HEK293 (cell line): ENCODE results near the gene PEPD.

Experiments used
- CTCF ChIA-PET: fragments of 350-600 bp; formaldehyde crosslinking; extraction: SDS; loops from one replicate; lab custom pipeline; 2021; ENCODE audit warnings: antibody characterized with exemption; lab: Yijun Ruan, JAX
- POLR2A ChIA-PET: fragments of 300-600 bp; formaldehyde crosslinking; extraction: SDS; loops from one replicate; lab custom pipeline; 2020; ENCODE audit warnings: antibody characterized with exemption, inconsistent platforms; lab: Yijun Ruan, JAX
- H3K27ac ChIP-seq: fragments of 200-500 bp; sonication (Bioruptor generic); 2 replicates; pipeline ENCODE4 v1.5.1; 2014; ENCODE audit warnings: low read depth, low read length, control low read depth, inconsistent platforms; ENCODE audit errors: extremely low read depth
- H3K36me3 ChIP-seq, 2 experiments: fragments of 200-500 bp in 1 of 2; sonication (Bioruptor generic) in 1 of 2; 1 replicate in 1 of 2; 2 replicates in 1 of 2; pipeline ENCODE4 v1.5.1; 2014 to 2017; ENCODE audit warnings: inconsistent platforms in 2 of 2, low read length in 2 of 2; ENCODE audit not compliant: control insufficient read depth in 2 of 2, insufficient read depth in 1 of 2
- H3K4me1 ChIP-seq: fragments of 200-500 bp; sonication (Bioruptor generic); 2 replicates; pipeline ENCODE4 v1.5.1; 2014; ENCODE audit warnings: mild to moderate bottlenecking, low read length, inconsistent platforms; ENCODE audit not compliant: control insufficient read depth, insufficient read depth
- H3K4me3 ChIP-seq: 2 replicates; pipeline ENCODE4 v1.5.1; 2011; ENCODE audit warnings: low read depth, mild to moderate bottlenecking, control low read depth, low read length, moderate library complexity
- H3K9me3 ChIP-seq: fragments of 200-500 bp; sonication (Bioruptor generic); 2 replicates; pipeline ENCODE4 v1.5.1; 2014; ENCODE audit warnings: low read depth, low read length, inconsistent platforms; ENCODE audit not compliant: control insufficient read depth, insufficient read depth
- ATF2 ChIP-seq: fragments of 450-650 bp; formaldehyde crosslinking; IDR thresholded peaks from 2 replicates; pipeline ENCODE4 v1.5.1; 2016; ENCODE audit warnings: missing biosample characterization, missing genetic modification characterization, low read depth
- EGR2 ChIP-seq: fragments of 450-650 bp; formaldehyde crosslinking; IDR thresholded peaks from 2 replicates; pipeline ENCODE4 v1.5.1; 2016; ENCODE audit warnings: low read depth, missing biosample characterization, missing genetic modification characterization
- IKZF3 ChIP-seq: fragments of 450-650 bp; IDR thresholded peaks from 2 replicates; pipeline ENCODE4 v1.5.0; 2018; ENCODE audit warnings: missing biosample characterization, mild to moderate bottlenecking, missing genetic modification characterization, moderate library complexity
- KLF7 ChIP-seq: fragments of 450-650 bp; formaldehyde crosslinking; IDR thresholded peaks from 2 replicates; pipeline ENCODE4 v1.5.1; 2016; ENCODE audit warnings: missing biosample characterization, missing genetic modification characterization, borderline replicate concordance
- KLF9 ChIP-seq: fragments of 450-650 bp; formaldehyde crosslinking; IDR thresholded peaks from 2 replicates; pipeline ENCODE4 v1.5.1; 2016; ENCODE audit warnings: missing biosample characterization, missing genetic modification characterization, low read depth
- MZF1 ChIP-seq: fragments of 450-650 bp; formaldehyde crosslinking; IDR thresholded peaks from 2 replicates; pipeline ENCODE4 v1.5.1; 2017; ENCODE audit warnings: missing biosample characterization, missing genetic modification characterization, borderline replicate concordance
- PRDM6 ChIP-seq: fragments of 450-650 bp; formaldehyde crosslinking; IDR thresholded peaks from 2 replicates; pipeline ENCODE4 v1.5.1; 2017; ENCODE audit warnings: missing biosample characterization, missing genetic modification characterization
- SCRT1 ChIP-seq: fragments of 450-650 bp; formaldehyde crosslinking; IDR thresholded peaks from 2 replicates; pipeline ENCODE4 v1.5.1; 2016; ENCODE audit warnings: missing biosample characterization, missing genetic modification characterization, borderline replicate concordance
- SETDB1 ChIP-seq: IDR thresholded peaks from one replicate; pipeline ENCODE4 v1.6.1; 2017; ENCODE audit warnings: mild to moderate bottlenecking, low read length, moderate library complexity, mixed read lengths; ENCODE audit not compliant: insufficient read length
- ZBTB1 ChIP-seq: fragments of 450-650 bp; formaldehyde crosslinking; IDR thresholded peaks from 2 replicates; pipeline ENCODE4 v1.5.1; 2016; ENCODE audit warnings: missing biosample characterization, missing genetic modification characterization
- ZBTB20 ChIP-seq: fragments of 450-650 bp; formaldehyde crosslinking; IDR thresholded peaks from 2 replicates; pipeline ENCODE4 v1.5.1; 2016; ENCODE audit warnings: missing biosample characterization, missing genetic modification characterization
- ZBTB7A ChIP-seq: fragments of 450-650 bp; formaldehyde crosslinking; IDR thresholded peaks from 2 replicates; pipeline ENCODE4 v1.5.1; 2016; ENCODE audit warnings: low read depth, missing biosample characterization, missing genetic modification characterization
- ZFP3 ChIP-seq: fragments of 450-650 bp; formaldehyde crosslinking; IDR thresholded peaks from 2 replicates; pipeline ENCODE4 v1.5.1; 2016; ENCODE audit warnings: low read depth, missing biosample characterization, missing genetic modification characterization
- ZNF10 ChIP-seq: fragments of 450-650 bp; formaldehyde crosslinking; IDR thresholded peaks from 2 replicates; pipeline ENCODE4 v1.5.1; 2017; ENCODE audit warnings: missing biosample characterization, missing genetic modification characterization
- ZNF114 ChIP-seq: fragments of 450-650 bp; formaldehyde crosslinking; IDR thresholded peaks from 2 replicates; pipeline ENCODE4 v1.5.0; 2017; ENCODE audit warnings: missing biosample characterization, missing genetic modification characterization
- ZNF146 ChIP-seq: fragments of 450-650 bp; formaldehyde crosslinking; IDR thresholded peaks from 2 replicates; pipeline ENCODE4 v1.5.1; 2016; ENCODE audit warnings: missing biosample characterization, missing genetic modification characterization
- ZNF16 ChIP-seq: fragments of 450-650 bp; formaldehyde crosslinking; IDR thresholded peaks from 2 replicates; pipeline ENCODE4 v1.5.1; 2016; ENCODE audit warnings: low read depth, missing biosample characterization, missing genetic modification characterization
- ZNF175 ChIP-seq: fragments of 450-650 bp; formaldehyde crosslinking; IDR thresholded peaks from 2 replicates; pipeline ENCODE4 v1.5.1; 2016; ENCODE audit warnings: missing biosample characterization, missing genetic modification characterization
- ZNF202 ChIP-seq: fragments of 450-650 bp; formaldehyde crosslinking; IDR thresholded peaks from 2 replicates; pipeline ENCODE4 v1.5.1; 2016; ENCODE audit warnings: missing biosample characterization, missing genetic modification characterization, borderline replicate concordance
- ZNF211 ChIP-seq: fragments of 450-650 bp; formaldehyde crosslinking; IDR thresholded peaks from 2 replicates; pipeline ENCODE4 v1.5.1; 2016; ENCODE audit warnings: low read depth, missing biosample characterization, missing genetic modification characterization
- ZNF302 ChIP-seq: fragments of 450-650 bp; formaldehyde crosslinking; IDR thresholded peaks from 2 replicates; pipeline ENCODE4 v1.5.1; 2016; ENCODE audit warnings: missing biosample characterization, missing genetic modification characterization, low read depth
- ZNF324 ChIP-seq: fragments of 450-650 bp; formaldehyde crosslinking; IDR thresholded peaks from 2 replicates; pipeline ENCODE4 v1.5.1; 2016; ENCODE audit warnings: missing biosample characterization, missing genetic modification characterization
- ZNF404 ChIP-seq: fragments of 450-650 bp; formaldehyde crosslinking; IDR thresholded peaks from 2 replicates; pipeline ENCODE4 v1.5.1; 2017; ENCODE audit warnings: missing biosample characterization, missing genetic modification characterization
- ZNF549 ChIP-seq: fragments of 450-650 bp; IDR thresholded peaks from 2 replicates; pipeline ENCODE4 v1.5.1; 2018; ENCODE audit warnings: missing biosample characterization, missing genetic modification characterization, mild to moderate bottlenecking, inconsistent platforms, moderate library complexity
- ZNF558 ChIP-seq: fragments of 450-650 bp; formaldehyde crosslinking; IDR thresholded peaks from 2 replicates; pipeline ENCODE4 v1.5.1; 2016; ENCODE audit warnings: missing biosample characterization, missing genetic modification characterization
- ZNF580 ChIP-seq: fragments of 450-650 bp; formaldehyde crosslinking; IDR thresholded peaks from 2 replicates; pipeline ENCODE4 v1.5.1; 2016; ENCODE audit warnings: missing biosample characterization, missing genetic modification characterization
- ZNF596 ChIP-seq: fragments of 450-650 bp; IDR thresholded peaks from 2 replicates; pipeline ENCODE4 v1.5.0; 2018; ENCODE audit warnings: missing biosample characterization, mild to moderate bottlenecking, missing genetic modification characterization, moderate library complexity
- ZNF600 ChIP-seq: fragments of 450-650 bp; formaldehyde crosslinking; IDR thresholded peaks from 2 replicates; pipeline ENCODE4 v1.5.1; 2016; ENCODE audit warnings: missing biosample characterization, missing genetic modification characterization
- ZNF692 ChIP-seq: fragments of 450-650 bp; formaldehyde crosslinking; IDR thresholded peaks from 2 replicates; pipeline ENCODE4 v1.5.1; 2016; ENCODE audit warnings: missing biosample characterization, missing genetic modification characterization
- ZNF776 ChIP-seq: fragments of 450-650 bp; formaldehyde crosslinking; IDR thresholded peaks from 2 replicates; pipeline ENCODE4 v1.5.0; 2017; ENCODE audit warnings: missing biosample characterization, missing genetic modification characterization, borderline replicate concordance
- ZNF777 ChIP-seq: fragments of 450-650 bp; formaldehyde crosslinking; IDR thresholded peaks from 2 replicates; pipeline ENCODE4 v1.5.1; 2017; ENCODE audit warnings: missing biosample characterization, missing genetic modification characterization, borderline replicate concordance
- ZNF785 ChIP-seq: fragments of 450-650 bp; formaldehyde crosslinking; IDR thresholded peaks from 2 replicates; pipeline ENCODE4 v1.5.1; 2016; ENCODE audit warnings: missing biosample characterization, missing genetic modification characterization
- ZNF791 ChIP-seq: fragments of 450-650 bp; formaldehyde crosslinking; IDR thresholded peaks from 2 replicates; pipeline ENCODE4 v1.5.1; 2016; ENCODE audit warnings: missing biosample characterization, missing genetic modification characterization
- ZSCAN4 ChIP-seq: fragments of 450-650 bp; formaldehyde crosslinking; IDR thresholded peaks from 2 replicates; pipeline ENCODE4 v1.5.1; 2017; ENCODE audit warnings: missing biosample characterization, missing genetic modification characterization

The PEPD gene

GRCh38 chr19:33383720-33384292 is 137.8 kb downstream of the PEPD start:
- Histone ChIP-seq H3K4me3 (no peak overlapping the region), H3K4me1 (peaks cover 26% of the 10 kb centered on the region), H3K36me3 (peaks cover 26 to 41% of the 10 kb centered on the region in 2 experiments), H3K9me3 (no peaks in the 10 kb centered on the region), H3K27ac (peak overlapping the region; percentile 19; the same call in 1 of the 2 replicates)
- CTCF ChIA-PET: interaction anchor here (0.7 to 3.0 kb wide), 11 partner anchors 10 to 140 kb away, joined by 3 to 21 read pairs (median 4); partner anchors contain the start of gene CEBPG
- POLR2A ChIA-PET: interaction anchor here (2.8 to 5.1 kb wide), 2 partner anchors 10 to 81 kb away, joined by 11 to 44 read pairs; partner anchors contain the start of genes CEBPA and CEBPG
- TF ChIP-seq ZNF580: 0 out of 2 replicates have a peak, but pooled peaks have one; percentile 10
- TF ChIP-seq ZSCAN4 (tag by site-specific recombination): no peak
- peak; percentile 98 for TF ChIP-seq ZNF16 (tag by site-specific recombination)
- 0 out of 2 replicates have a peak, but pooled peaks have one; percentile 36 for TF ChIP-seq ZBTB7A (tag by site-specific recombination)
- TF ChIP-seq ZNF404 (tag by site-specific recombination): no peak
- TF ChIP-seq ZNF549 (tag by site-specific recombination): no peak
- TF ChIP-seq IKZF3: no peak
- TF ChIP-seq ZNF146 (tag by site-specific recombination): no peak
- no peak for TF ChIP-seq KLF9
- TF ChIP-seq ZNF776: no peak
- TF ChIP-seq ZNF791 (tag by site-specific recombination): no peak
- TF ChIP-seq ZNF324 (tag by site-specific recombination): no peak
- no peak for TF ChIP-seq ZNF302 (tag by site-specific recombination)
- TF ChIP-seq MZF1 (tag by site-specific recombination): no peak
- TF ChIP-seq ZNF777: no peak
- no peak for TF ChIP-seq ATF2
- no peak for TF ChIP-seq KLF7
- TF ChIP-seq ZFP3: no peak
- peak; percentile 93 for TF ChIP-seq SCRT1 (tag by site-specific recombination)
- 0 out of 2 replicates have a peak, but pooled peaks have one; percentile 9 for TF ChIP-seq ZBTB20 (tag by site-specific recombination)
- no peak for TF ChIP-seq PRDM6 (tag by site-specific recombination)
- TF ChIP-seq ZNF211 (tag by site-specific recombination): no peak
- TF ChIP-seq SETDB1: no peak
- TF ChIP-seq ZNF600 (tag by site-specific recombination): 0 out of 2 replicates have a peak, but pooled peaks have one; percentile 42
- TF ChIP-seq ZBTB1: no peak
- TF ChIP-seq ZNF558 (tag by site-specific recombination): no peak
- no peak for TF ChIP-seq ZNF692 (tag by site-specific recombination)
- no peak for TF ChIP-seq ZNF596 (tag by site-specific recombination)
- TF ChIP-seq ZNF10: no peak
- TF ChIP-seq ZNF114 (tag by site-specific recombination): no peak
- no peak for TF ChIP-seq ZNF175
- no peak for TF ChIP-seq EGR2
- no peak for TF ChIP-seq ZNF785 (tag by site-specific recombination)
- no peak for TF ChIP-seq ZNF202 (tag by site-specific recombination)
